Measurements from ENCODE around the gene CUL9.

The CUL9 gene

GRCh38 chr6:43243664-43244321, 61.8 kb downstream of the CUL9 start:
- no peak for TF ChIP-seq CTCF (IDR thresholded peaks at IDR 0.05; ENCODE audit: low read depth, low read length)
- in situ Hi-C loops (cut with HindIII; ENCODE audit: low sequenced_read_pairs), result no loop called here
- H3K4me3 ChIP-seq (ENCODE audit: low read depth, low read length), result no peak overlapping the region
- DNase-seq (ENCODE audit: low read depth, low spot score), result no peak

GRCh38 chr6:43246301-43247113, 64.5 kb downstream of the CUL9 start:
- in situ Hi-C loops (cut with HindIII; ENCODE audit: low sequenced_read_pairs), result no loop called here

GRCh38 chr6:43247114-43247999, 65.4 kb downstream of the CUL9 start:
- peak overlapping the region; percentile 44 for H3K4me3 ChIP-seq (ENCODE audit: low read depth, low read length)
- no peak for TF ChIP-seq CTCF (IDR thresholded peaks at IDR 0.05; ENCODE audit: low read depth, low read length)
- in situ Hi-C loops (cut with HindIII; ENCODE audit: low sequenced_read_pairs), result no loop called here

More at GRCh38 chr6:43246301-43247113, 64.5 kb downstream of the CUL9 start:
- peak; percentile 8 for DNase-seq (ENCODE audit: low read depth, low spot score)
- no peak for TF ChIP-seq CTCF (IDR thresholded peaks at IDR 0.05; ENCODE audit: low read depth, low read length)
- H3K4me3 ChIP-seq (ENCODE audit: low read depth, low read length), result peak overlapping the region; percentile 44

GRCh38 chr6:43248101-43248500, 66.1 kb downstream of the CUL9 start:
- in situ Hi-C loops (cut with HindIII; ENCODE audit: low sequenced_read_pairs), result no loop called here
- no peak for TF ChIP-seq CTCF (IDR thresholded peaks at IDR 0.05; ENCODE audit: low read depth, low read length)
- H3K4me3 ChIP-seq (ENCODE audit: low read depth, low read length), result no peak overlapping the region
- DNase-seq (ENCODE audit: low read depth, low spot score), result no peak

More at GRCh38 chr6:43247114-43247999, 65.4 kb downstream of the CUL9 start:
- DNase-seq (ENCODE audit: low read depth, low spot score), result peak; percentile 34

GRCh38 chr6:43248791-43249190, 66.8 kb downstream of the CUL9 start:
- DNase-seq (ENCODE audit: low read depth, low spot score), result no peak
- TF ChIP-seq CTCF (IDR thresholded peaks at IDR 0.05; ENCODE audit: low read depth, low read length), result no peak
- in situ Hi-C loops (cut with HindIII; ENCODE audit: low sequenced_read_pairs), result no loop called here
- no peak overlapping the region for H3K4me3 ChIP-seq (ENCODE audit: low read depth, low read length)

- in situ Hi-C loops (cut with HindIII; ENCODE audit: low sequenced_read_pairs), result no loop called here
- DNase-seq (ENCODE audit: low read depth, low spot score), result no peak
- no peak for TF ChIP-seq CTCF (IDR thresholded peaks at IDR 0.05; ENCODE audit: low read depth, low read length)
- no peak overlapping the region for H3K4me3 ChIP-seq (ENCODE audit: low read depth, low read length)
These were observed 69.0 kb downstream of the CUL9 start for GRCh38 chr6:43250992-43251373.
